Breast epithelium (tissue), 4 donors: ENCODE results near the gene RPRD2. TPM values are rescaled to one million over a fixed set of nuclear protein-coding genes. Genes with fewer than 3 reads are reported as not detected.
A peak's percentile ranks its signal among the peaks of the same experiment; 100 is the strongest.

Source experiments
- DNase-seq, 2 donors: peaks; one replicate each; pipeline ENCODE4 v3.0.0-alpha.2; 2019; ENCODE audit warnings: low spot score in 2 of 2
- H3K27ac ChIP-seq, 2 donors: fragments of 200-600 bp; sonication (generic) in 1 of 2; one replicate each; pipeline ENCODE4 v1.5.1; 2016 to 2019; ENCODE audit warnings: mild to moderate bottlenecking in 1 of 2
- H3K27me3 ChIP-seq, 2 donors: fragments of 200-600 bp; sonication (generic) in 1 of 2; one replicate each; pipeline versions ENCODE4 v1.5.1 to v1.6.0; 2017 to 2019; ENCODE audit warnings: control low read depth in 1 of 2, mild to moderate bottlenecking in 1 of 2
- H3K36me3 ChIP-seq: fragments of 200-600 bp; one replicate; pipeline ENCODE4 v1.5.1; 2019
- H3K4me1 ChIP-seq, 2 donors: fragments of 200-600 bp; sonication (generic); one replicate each; pipeline ENCODE4 v1.5.1; 2016 to 2019; ENCODE audit warnings: control low read depth in 1 of 2
- H3K4me3 ChIP-seq, 3 donors: fragments of 200-600 bp; sonication (generic); 1 replicate in 2 of 3; 2 replicates in 1 of 3; pipeline ENCODE4 v1.5.1; 2016 to 2019; ENCODE audit warnings: mild to moderate bottlenecking in 3 of 3, moderate library complexity in 2 of 3
- H3K9me3 ChIP-seq, 2 donors: fragments of 200-600 bp; sonication (generic) in 1 of 2; one replicate each; pipeline ENCODE4 v1.5.1; 2016 to 2019; ENCODE audit warnings: control low read depth in 1 of 2
- CTCF ChIP-seq, 3 donors: fragments of 450-650 bp; IDR thresholded peaks; one replicate each; pipeline ENCODE4 v1.5.1; 2016 to 2017; ENCODE audit warnings: antibody characterized with exemption in 3 of 3, mild to moderate bottlenecking in 3 of 3, moderate library complexity in 3 of 3
- POLR2A ChIP-seq: fragments of 450-650 bp; IDR thresholded peaks from one replicate; pipeline ENCODE4 v1.6.1; 2016; ENCODE audit warnings: antibody characterized with exemption, mild to moderate bottlenecking, moderate library complexity
- POLR2AphosphoS5 ChIP-seq, 3 donors: sonication (generic); formaldehyde crosslinking; IDR thresholded peaks; one replicate each; pipeline ENCODE4 v1.6.1; 2017; ENCODE audit warnings: antibody characterized with exemption in 3 of 3
- intact Hi-C: fragments of 100-400 bp; cut with DNase I; formaldehyde crosslinking; loops from one replicate; pipeline ENCODE4 v1.15.1; 2023; ENCODE audit warnings: low total_unique reads
- total RNA-seq, 3 donors: library from RNA; depleted of rRNA; stranded (reverse); fragments of >200 nt; gene quantifications; one replicate each; pipeline ENCODE4 v1.1.0, GENCODE V29; 2016

The RPRD2 gene
- total RNA-seq, 3 donors from 2014 or later = 19.4 to 26.5 (median 20.3) TPM

GRCh38 chr1:150332651-150333290, 31.2 kb upstream of the RPRD2 start:
- TF ChIP-seq POLR2A (no peak), POLR2AphosphoS5 (IDR thresholded peaks at IDR 0.05) (no peak), CTCF (IDR thresholded peaks at IDR 0.05) (no peak)
- no peaks in the 10 kb centered on the region for H3K27me3 ChIP-seq
- DNase-seq = peak in 1 of 2 donors; percentile 12
- H3K4me3 ChIP-seq = no peak overlapping the region
- intact Hi-C loops = no loop called here
- H3K4me1 ChIP-seq = no peaks in the 10 kb centered on the region
- no peak overlapping the region for H3K27ac ChIP-seq
- peaks cover 14% of the 10 kb centered on the region for H3K36me3 ChIP-seq
- H3K9me3 ChIP-seq = no peaks in the 10 kb centered on the region

GRCh38 chr1:150346316-150346715, 17.6 kb upstream of the RPRD2 start:
- TF ChIP-seq POLR2AphosphoS5 (IDR thresholded peaks at IDR 0.05) = no peak
- no peak for TF ChIP-seq POLR2A
- no peak for TF ChIP-seq CTCF (IDR thresholded peaks at IDR 0.05)
- intact Hi-C loops = no loop called here
- H3K36me3 ChIP-seq = peaks cover 23% of the 10 kb centered on the region

GRCh38 chr1:150352866-150353265, 11.1 kb upstream of the RPRD2 start:
- H3K9me3 ChIP-seq = no peaks in the 10 kb centered on the region
- no peaks in the 10 kb centered on the region for H3K4me1 ChIP-seq
- no peak overlapping the region for H3K27ac ChIP-seq
- H3K36me3 ChIP-seq = no peaks in the 10 kb centered on the region
- intact Hi-C loops = no loop called here
- DNase-seq = no peak
- TF ChIP-seq CTCF (IDR thresholded peaks at IDR 0.05) (no peak), POLR2A (no peak), POLR2AphosphoS5 (IDR thresholded peaks at IDR 0.05) (no peak)
- H3K4me3 ChIP-seq = no peak overlapping the region
- H3K27me3 ChIP-seq = no peaks in the 10 kb centered on the region

More at GRCh38 chr1:150346316-150346715, 17.6 kb upstream of the RPRD2 start:
- no peak overlapping the region for H3K27ac ChIP-seq
- no peak for DNase-seq
- no peaks in the 10 kb centered on the region for H3K27me3 ChIP-seq
- no peak overlapping the region for H3K4me3 ChIP-seq
- no peaks in the 10 kb centered on the region for H3K9me3 ChIP-seq
- H3K4me1 ChIP-seq = no peaks in the 10 kb centered on the region

GRCh38 chr1:150362721-150363425, 1.1 kb upstream of the RPRD2 start:
- no peaks in the 10 kb centered on the region for H3K36me3 ChIP-seq
- peak overlapping the region; percentile 79 to 81 (median 79) for H3K4me3 ChIP-seq
- no peaks in the 10 kb centered on the region for H3K9me3 ChIP-seq
- peak overlapping the region; percentile 96 to 97 for H3K27ac ChIP-seq
- H3K27me3 ChIP-seq = no peaks in the 10 kb centered on the region
- intact Hi-C loops = no loop called here
- no peak for DNase-seq
- peak in 1 of 3 donors; percentile 10 for TF ChIP-seq POLR2AphosphoS5 (IDR thresholded peaks at IDR 0.05)
- no peak for TF ChIP-seq POLR2A
- no peak for TF ChIP-seq CTCF (IDR thresholded peaks at IDR 0.05)
- no peaks in the 10 kb centered on the region for H3K4me1 ChIP-seq
